GM21447 (cell line): ENCODE measurements around the gene APPL1.

Experiments used
- ATAC-seq: cut with Tn5 transposase; IDR thresholded peaks from one replicate; pipeline ENCODE4 v1.9.1; 2021; ENCODE audit not compliant: unreplicated experiment

The APPL1 gene, protein sequence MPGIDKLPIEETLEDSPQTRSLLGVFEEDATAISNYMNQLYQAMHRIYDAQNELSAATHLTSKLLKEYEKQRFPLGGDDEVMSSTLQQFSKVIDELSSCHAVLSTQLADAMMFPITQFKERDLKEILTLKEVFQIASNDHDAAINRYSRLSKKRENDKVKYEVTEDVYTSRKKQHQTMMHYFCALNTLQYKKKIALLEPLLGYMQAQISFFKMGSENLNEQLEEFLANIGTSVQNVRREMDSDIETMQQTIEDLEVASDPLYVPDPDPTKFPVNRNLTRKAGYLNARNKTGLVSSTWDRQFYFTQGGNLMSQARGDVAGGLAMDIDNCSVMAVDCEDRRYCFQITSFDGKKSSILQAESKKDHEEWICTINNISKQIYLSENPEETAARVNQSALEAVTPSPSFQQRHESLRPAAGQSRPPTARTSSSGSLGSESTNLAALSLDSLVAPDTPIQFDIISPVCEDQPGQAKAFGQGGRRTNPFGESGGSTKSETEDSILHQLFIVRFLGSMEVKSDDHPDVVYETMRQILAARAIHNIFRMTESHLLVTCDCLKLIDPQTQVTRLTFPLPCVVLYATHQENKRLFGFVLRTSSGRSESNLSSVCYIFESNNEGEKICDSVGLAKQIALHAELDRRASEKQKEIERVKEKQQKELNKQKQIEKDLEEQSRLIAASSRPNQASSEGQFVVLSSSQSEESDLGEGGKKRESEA

DNA sequence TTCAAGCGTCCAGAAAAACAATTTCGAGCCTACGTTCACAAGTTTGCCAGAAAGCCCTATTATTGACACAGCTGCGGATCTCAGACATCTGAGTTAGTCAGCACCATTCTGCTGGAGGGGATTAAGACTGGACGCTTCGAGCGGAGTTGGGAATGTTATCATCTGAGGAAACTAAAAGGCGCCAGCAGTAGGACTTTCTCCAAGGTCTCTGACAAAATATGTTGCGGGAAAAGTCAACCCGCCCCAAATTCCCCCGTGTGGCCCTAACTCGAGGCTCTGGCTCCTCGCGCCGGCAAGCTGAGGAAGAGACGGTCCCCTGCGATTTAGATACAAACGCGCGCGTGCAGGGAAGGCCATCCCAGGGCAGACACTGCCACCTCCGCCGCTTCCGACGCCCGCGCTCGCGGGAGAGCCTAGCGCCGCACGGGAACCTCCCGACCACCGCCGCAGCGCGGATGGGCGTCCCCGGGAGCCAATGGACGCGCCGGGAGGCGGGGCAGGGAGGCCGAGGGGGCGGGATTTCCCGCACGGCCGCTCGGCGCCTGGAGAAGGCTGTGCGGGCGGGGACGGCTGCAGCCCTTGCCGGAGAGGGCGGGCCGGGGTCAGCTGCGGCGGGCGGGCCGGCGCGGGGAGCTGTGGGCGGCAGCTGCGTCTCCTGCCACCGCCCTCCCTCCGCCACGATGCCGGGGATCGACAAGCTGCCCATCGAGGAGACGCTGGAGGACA, at the start of gene APPL1:
Gene APPL1, plus strand, starts transcription at position 526 of the 726 bp plus-strand sequence. Its CDS starts 155 bp downstream, at position 681.
- peak; percentile 79 for ATAC-seq

DNA sequence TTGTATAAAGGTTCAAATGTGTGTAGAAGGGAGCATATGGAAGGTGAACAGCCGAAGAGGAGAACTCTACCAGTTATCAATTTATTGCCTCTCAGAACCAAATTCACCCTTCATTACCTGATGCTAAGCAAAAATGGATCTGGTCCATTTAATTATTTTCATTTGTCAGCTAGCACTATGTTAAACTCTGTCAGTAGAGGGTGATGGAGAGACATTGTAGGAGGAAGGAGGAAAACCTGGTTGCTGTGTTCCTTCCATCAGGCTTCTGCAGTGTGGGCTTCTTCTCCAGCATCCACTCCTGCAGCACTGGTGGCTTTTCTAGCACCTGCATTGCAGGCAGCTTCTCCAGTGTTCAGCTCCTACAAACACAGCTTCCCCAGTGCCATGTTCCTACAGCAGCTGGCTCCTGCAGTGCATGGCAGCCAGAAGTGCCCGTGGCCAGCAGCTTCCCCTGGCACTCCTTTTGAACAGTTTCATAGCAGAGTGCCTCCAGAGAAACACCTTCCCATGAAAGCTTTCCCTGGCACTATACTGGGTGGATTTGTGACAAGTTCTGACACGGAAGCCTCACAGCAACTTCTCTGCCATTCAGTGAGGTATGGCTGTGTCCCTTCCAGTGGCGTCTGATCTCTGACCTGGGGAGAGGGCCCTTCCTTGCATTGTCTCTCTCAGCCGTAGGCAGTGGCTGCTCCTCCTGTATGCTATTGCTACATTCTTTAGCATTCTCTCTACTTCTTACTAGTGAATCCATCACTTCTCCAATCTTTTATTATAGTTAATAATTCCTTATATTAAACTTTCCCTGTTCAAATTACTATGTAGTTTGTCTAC, 47.7 kb upstream of the APPL1 start:
- no peak for ATAC-seq

DNA sequence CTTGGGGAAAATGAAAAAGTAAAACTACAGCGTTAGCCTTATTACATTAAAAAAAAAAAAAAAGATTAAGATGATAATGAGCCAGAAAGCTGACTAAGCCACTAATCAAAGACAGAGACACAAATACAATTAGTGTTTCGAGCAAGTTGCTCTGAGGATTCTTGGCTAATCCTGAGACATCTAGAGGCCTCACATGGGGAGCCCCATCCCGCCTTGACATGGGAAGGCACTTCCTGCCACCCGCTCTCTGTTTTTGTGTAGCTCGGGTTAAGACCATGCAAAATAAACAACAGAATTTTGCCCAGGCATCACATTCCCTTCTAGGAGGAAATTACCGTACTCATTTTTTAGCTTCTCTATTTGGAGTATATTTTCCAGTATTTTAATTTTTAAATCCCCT, 43.0 kb upstream of the APPL1 start:
- ATAC-seq = no peak

DNA sequence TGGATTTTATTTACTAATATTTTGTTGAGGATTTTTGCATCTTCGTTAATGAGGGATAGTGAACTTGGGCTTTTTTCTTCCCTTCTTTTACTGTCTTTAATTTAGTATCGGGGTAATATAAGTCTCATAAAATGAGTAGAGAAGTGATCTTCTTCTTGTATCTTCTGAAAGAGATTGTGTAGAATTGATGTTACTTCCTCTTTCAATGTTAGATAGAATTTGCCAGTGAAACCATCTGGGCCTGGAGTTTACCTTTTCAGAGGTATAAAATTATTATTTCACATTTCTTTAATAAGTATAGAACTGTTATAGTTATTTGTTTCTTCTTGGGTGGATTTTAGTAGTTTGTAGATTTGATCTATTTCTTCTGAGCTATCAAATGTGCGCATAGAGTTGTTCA, 35.5 kb upstream of the APPL1 start:
- no peak for ATAC-seq

DNA sequence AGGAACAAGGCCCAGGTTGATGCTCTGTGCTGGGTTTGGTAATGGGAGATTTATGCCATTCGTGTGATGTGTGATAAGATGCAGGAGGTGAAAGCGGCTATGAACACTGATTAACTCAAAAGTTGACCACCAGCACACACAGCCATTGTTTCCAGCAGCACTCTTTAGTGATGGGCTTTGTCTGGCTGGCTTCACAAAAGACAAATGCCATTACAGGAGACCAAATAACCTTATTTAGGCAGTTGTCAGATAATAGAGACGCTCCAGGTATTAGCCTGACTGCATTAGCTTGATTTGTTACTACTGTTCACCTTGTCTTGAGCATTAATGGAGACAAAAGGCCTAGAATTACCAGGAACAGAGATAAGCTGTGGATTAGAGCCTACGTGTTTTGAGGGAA, 32.9 kb upstream of the APPL1 start:
- no peak for ATAC-seq

DNA sequence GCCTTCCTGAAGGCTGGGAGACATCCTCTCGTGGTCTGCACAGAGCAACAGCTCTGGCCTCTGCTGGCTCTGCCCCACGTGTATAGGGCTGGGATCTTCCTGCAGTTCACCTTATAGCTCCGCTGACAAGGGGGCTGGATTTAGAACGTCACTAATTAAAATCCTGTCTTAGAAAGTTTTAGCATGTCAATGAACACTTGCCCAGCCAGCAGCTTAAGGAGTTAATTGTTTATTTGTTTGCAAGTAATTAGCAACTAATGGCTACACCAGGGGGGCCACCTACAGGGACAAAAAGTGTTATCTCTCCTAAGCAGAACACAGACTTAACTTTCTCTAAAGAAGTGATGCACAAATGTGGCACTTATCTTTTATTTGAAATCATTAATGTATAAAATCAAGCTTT, 27.6 kb upstream of the APPL1 start, which contains the start of gene HESX1:
Gene HESX1, minus strand, starts transcription at position 84 of the 403 bp plus-strand sequence. Its CDS starts 60 bp downstream, at position 24.
- no peak for ATAC-seq

DNA sequence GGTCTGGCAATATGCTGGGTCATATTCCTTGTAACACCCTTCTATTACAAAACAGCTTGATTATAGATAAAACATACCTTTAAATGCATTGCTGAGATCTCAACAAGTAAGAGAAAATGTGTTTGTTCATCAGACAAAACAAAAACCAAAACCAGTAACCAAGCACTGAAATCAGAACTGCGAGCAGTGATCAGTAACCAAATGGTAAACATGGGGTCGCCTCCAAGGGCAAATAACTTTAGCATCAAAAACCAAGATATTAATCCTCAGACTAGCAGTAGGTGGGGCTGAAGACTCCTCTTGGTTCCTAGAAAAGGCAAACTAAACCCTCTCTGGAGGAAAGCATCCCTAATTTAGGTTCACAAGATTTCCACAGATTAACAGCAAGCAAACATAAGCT, 21.1 kb upstream of the APPL1 start:
- no peak for ATAC-seq

DNA sequence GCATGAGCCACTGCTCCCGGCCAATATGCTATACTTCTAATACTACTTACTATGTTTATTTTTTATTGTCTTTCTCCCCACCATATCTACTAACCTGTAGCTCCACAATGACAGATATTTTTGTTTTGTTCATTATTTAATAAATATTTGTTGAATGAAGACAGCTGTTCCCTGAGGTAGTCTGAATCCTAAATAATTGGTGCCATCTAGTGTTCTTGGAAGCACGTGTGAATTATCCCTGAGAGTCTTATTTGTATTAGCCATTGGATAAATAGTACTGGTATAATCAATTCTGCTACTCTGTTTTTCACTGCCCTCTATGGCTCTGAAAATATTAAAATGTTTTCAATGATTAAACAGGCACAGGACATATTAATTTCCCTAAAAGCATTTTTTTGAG, 5.6 kb upstream of the APPL1 start:
- no peak for ATAC-seq

DNA sequence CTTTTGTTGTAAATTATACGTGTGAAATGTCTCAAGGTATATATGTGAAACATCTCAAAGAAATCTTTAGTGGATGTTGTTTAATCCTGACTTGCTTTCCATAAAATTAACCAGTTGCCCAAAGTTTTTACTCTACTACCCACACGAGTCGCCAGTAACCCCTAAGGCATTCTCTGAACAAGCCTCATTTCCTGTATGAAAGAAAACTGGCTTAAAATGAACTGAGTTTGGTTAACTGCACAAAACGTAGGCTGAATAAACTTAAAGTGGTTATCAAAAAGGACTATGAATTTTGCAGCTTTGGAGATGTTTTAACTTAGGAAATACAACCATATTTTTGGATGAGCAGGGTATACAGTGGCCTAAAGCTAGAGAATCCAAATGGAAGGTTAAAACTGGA, 2.7 kb upstream of the APPL1 start:
- ATAC-seq = no peak

DNA sequence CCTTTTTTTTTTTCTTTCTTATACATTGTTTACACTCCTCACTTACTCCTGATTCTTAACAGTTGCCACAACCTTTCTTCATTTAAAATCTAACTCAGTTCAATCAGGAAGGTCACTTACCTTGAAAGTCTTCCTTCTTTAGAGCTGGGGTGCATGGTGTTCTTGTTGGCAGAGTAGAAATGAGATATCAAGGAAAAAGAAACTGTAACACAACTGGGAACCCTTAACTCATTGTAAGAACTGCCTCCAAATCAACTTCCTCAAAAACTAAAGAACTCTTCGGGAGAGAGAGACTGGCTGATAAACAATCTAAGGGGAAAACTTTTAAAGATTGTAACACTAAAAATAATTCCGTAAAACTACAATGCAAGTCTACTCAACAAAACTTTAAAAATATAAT, 1.4 kb upstream of the APPL1 start:
- no peak for ATAC-seq

DNA sequence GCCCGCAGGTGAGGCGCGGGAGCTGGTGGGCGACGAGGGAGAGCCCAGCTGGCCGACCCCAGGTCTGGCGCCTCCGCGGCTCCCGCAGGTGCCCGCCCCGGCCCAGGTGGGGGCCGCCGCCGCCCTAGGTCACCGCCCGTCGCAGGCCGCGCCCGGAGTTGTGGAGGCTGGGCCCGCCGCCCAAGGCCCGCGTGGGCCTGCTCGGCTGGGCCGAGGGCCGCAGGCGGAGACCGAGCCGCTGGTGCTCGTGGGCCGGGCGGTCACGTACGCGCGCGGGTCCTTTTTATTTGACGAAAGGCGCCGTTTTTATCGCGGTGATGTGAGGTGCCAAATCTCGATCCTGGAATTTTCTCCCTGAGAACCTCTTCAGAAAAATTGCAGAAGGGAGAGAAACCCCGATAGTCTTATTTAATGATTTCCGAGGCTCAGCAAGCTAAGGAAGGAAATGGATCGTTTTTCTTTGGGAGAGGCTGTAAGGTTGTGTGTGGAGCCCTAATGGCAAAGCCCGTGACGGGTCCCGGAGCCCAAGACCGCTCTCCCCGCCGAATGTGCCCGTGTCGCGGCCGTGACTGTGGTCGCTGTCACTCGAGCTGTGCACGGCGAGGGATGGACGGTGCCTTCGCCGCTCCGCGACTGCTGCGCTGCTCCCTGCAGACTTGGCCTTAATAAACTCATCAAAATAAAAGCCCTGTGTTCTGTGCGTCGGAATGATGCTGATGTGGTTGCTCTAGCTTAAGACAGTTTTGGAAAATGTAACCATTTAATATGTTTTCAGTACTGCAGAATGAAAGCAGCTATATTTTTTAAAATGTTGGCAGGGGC, 612 bp downstream of the APPL1 start:
- peak; percentile 40 for ATAC-seq

DNA sequence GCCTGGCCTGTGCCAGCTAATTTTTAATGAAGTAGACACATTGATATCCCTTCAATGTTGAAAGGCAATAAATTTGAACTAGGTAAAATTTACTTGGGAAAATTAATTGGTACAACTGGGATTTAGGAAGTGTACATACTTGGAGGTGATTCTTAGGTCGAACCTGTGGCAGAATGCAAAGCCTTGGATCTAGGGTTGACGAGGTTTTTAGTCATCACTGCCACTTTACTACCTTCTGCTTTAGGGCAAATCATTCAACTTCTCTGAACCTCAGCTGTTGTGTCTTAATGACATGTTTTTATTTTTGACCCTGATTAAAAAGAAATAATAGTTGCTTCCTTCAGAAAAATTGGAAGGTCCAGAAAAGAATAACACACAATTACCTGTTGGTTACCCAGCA, 2.5 kb downstream of the APPL1 start:
- ATAC-seq = no peak

DNA sequence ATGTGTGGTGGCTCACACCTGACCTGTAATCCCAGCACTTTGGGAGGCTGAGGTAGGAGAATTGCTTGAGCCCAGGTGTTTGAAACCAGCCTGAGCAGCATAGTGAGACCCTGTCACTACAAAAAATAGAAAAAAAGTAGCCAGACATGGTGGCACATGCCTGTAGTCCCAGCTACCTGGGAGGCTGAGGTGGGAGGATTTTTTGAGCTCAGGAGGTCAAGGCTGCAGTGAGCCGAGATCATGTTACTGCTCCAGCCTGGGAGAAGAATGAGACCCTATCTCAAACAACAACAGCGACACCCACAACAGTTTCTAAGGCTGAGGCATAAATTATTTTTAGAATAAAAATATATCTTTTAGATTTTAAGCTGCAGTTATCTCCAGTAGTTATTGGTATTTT, 6.3 kb downstream of the APPL1 start:
- ATAC-seq = no peak

DNA sequence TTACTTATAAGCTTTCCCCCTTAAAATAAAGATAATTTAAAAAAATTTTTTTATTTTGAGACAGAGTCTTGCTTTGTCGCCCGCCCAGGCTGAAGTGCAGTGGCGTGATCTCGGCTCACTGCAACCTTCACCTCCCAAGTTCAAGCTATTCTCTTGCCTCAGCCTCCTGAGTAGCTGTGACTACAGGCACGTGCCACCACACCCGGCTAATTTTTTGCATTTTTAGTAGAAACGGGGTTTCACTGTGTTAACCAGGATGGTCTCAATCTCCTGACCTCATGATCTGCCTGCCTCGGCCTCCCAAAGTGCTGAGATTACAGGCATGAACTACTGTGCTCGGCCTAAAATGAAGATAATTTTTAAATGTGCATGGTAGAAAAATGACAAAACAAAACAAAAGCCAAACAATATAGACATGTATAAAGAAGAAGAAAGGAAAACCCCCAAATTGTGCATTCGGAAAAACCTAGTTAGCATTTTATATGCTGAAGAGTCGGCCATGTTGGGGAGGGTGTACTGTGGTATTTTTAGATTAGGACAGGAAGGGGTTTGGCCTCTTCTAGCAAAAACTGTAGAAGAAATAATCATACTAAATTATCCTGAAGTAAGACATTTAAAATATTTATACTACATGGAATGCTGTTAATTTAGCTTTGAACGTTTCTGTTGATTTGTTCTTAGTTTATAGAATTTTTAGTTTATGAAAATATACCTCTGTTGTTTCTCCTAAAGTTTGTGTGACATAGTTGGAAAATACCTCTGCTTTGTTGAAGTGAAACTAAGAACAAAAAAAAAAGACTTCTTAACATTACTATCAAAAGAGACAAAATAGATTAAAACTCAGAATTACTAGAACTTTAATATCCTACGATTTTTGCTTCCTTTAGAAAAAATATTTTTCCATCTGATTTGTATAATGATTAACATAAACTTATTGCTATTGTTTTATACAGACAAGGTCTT, 7.4 kb downstream of the APPL1 start:
- peak; percentile 76 for ATAC-seq

DNA sequence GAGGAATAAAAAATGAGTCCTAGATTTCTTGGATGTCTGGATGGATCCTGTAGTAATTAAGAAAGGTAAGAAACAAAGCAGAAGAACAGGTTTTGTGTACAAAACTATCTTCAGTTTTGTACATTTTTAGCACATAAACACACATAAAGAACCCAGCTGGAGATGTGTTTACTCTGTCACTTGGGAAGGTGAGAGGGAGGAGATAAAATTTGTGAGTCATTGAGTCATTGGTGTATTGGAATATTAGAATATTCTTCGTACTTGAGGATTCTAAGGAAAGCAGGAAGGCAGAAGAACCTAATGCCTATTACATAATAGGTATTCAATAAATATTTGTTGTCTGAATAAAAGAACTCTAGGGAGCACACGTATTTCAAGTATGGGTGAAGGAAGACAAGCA, 17.4 kb downstream of the APPL1 start:
- ATAC-seq = no peak

DNA sequence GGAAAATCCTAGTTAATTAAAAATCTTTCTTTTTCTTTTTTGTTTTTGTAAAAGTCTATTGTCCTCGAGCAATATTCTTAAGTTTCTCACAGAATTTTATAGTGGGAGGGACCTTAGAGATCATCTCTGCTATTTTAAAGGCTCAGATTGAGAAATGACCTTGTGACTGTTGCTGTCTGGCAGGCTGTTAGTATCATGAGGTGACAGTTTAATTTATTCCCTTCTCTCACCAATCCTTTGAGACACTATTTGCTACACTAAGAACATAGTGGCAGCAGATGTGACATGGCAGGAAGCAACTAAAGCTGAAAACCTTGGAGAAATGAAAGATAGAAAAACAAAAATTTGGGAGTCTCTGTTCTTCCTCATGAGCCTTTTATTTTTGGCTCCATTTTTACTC, 24.9 kb downstream of the APPL1 start:
- no peak for ATAC-seq

DNA sequence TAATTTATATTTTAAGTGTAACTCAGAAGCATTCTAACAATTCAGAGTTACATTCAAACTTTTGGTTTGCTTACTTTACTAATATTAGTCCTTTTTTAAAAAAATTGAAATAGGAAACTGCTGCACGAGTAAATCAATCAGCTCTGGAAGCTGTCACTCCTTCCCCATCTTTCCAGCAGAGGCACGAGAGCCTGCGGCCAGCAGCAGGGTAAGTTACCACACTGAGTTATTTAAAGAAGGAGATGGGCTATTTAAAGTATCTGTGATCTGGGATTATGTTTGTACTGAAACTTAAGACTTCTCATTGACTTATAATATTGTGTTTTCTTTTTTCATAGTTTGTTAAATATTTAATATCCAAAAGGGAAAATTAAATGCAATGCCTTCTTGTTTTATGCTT, 29.3 kb downstream of the APPL1 start:
- ATAC-seq = no peak

DNA sequence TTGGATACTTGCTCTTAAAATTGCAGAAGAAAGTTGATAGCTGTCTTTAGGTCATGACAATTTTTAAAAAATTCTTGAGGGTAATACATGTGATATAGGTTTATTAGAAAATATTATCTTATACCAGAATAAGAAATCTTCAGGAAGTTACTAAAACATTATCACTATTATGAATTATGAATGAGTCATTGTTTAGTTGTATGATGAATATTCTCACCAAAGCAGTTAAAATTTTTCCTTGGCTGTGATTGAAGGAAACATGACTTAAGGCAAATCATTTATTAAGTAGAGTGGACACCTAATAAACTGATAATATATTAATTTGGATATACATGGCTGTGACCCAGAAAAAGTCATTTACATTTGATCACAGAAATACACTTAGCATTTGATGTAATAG, 30.1 kb downstream of the APPL1 start:
- no peak for ATAC-seq

DNA sequence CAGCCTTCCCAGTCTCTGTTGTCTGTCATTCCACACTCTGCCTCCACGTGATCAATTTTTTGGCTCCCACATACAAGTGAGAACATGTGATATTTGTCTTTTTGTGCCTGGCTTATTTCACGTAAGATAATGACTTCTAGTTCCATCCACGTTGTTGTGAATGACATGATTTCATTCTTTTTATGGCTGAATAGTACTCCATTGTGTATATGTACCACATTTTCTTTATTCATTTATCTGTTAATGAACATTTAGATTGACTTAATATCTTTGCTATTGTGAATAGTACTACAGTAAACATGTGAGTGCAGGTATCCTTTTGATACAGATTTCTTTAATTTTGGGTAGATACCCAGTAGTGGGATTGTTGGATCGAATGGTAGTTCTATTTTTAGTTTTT, 33.6 kb downstream of the APPL1 start:
- ATAC-seq = no peak
